Heart left ventricle (tissue), 16 donors: ENCODE results near the gene KRTAP4-16. TPM values are rescaled to one million over a fixed set of nuclear protein-coding genes. Genes with fewer than 3 reads are reported as not detected.
"Not testable (repeated sequence)": the region's sequence is repeated elsewhere in the genome, so short reads cannot be mapped to it uniquely, and the experiment has no call there.

Experiments
- ATAC-seq, 4 donors: fragments of 200-7000 bp; cut with Tn5 transposase; one replicate each; pipeline ENCODE4 v1.9.1; 2020 to 2022; ENCODE audit warnings: moderate library complexity in 4 of 4, mild to moderate bottlenecking in 3 of 4, moderate number of reproducible peaks in 1 of 4
- DNase-seq, 5 donors: peaks; one replicate each; pipeline ENCODE4 v3.0.0-alpha.2; 2020
- H3K27ac ChIP-seq, 12 donors: fragments of 200-600 bp; sonication (generic) in 4 of 12; one replicate each; pipeline versions ENCODE4 v1.5.0 to v1.8.0; 2016 to 2022; ENCODE audit warnings: mild to moderate bottlenecking in 2 of 12
- H3K27me3 ChIP-seq, 9 donors: fragments of 200-600 bp; sonication (generic) in 2 of 9; one replicate each; pipeline versions ENCODE4 v1.5.1 to v1.8.0; 2016 to 2022; ENCODE audit warnings: mild to moderate bottlenecking in 3 of 9
- H3K36me3 ChIP-seq, 9 donors: fragments of 200-600 bp; sonication (generic) in 2 of 9; one replicate each; pipeline versions ENCODE4 v1.5.0 to v1.8.0; 2018 to 2022; ENCODE audit warnings: mild to moderate bottlenecking in 2 of 9
- H3K4me1 ChIP-seq, 12 donors: fragments of 200-600 bp; sonication (generic) in 4 of 12; one replicate each; pipeline versions ENCODE4 v1.5.0 to v1.8.0; 2016 to 2022; ENCODE audit warnings: mild to moderate bottlenecking in 3 of 12
- H3K4me3 ChIP-seq, 12 donors: fragments of 200-600 bp; sonication (generic) in 4 of 12; one replicate each; pipeline versions ENCODE4 v1.5.0 to v1.8.0; 2017 to 2022; ENCODE audit warnings: mild to moderate bottlenecking in 9 of 12, moderate library complexity in 4 of 12
- H3K9me3 ChIP-seq, 12 donors: fragments of 200-600 bp; sonication (generic) in 4 of 12; one replicate each; pipeline versions ENCODE4 v1.5.0 to v1.8.0; 2016 to 2022; ENCODE audit warnings: mild to moderate bottlenecking in 1 of 12
- POLR2A ChIP-seq, 2 donors: fragments of 450-650 bp; IDR thresholded peaks; one replicate each; pipeline ENCODE4 v1.6.1; 2017; ENCODE audit warnings: antibody characterized with exemption in 2 of 2, mild to moderate bottlenecking in 2 of 2, moderate library complexity in 2 of 2
- WGBS, 4 donors: extraction: QIAGEN DNeasy Blood & Tissue Kit in 2 of 4; methylation state at CpG; one replicate each; pipeline versions ENCODE4 v1.1.5 to v1.1.7; 2013 to 2018; 5-methylcytosine and 5-hydroxymethylcytosine counted together
- intact Hi-C, 10 donors: fragments of 100-400 bp; cut with DNase I; formaldehyde crosslinking; loops; one replicate each; pipeline versions ENCODE4 v1.11.1 to v1.14.2; 2022
- polyA plus RNA-seq, 2 donors: library from polyadenylated mRNA; stranded (reverse); fragments of 200-250 nt; gene quantifications; one replicate each; pipeline ENCODE4 v1.2.3, GENCODE V29; 2013
- total RNA-seq, 9 donors: library from RNA; depleted of rRNA in 2 of 9; stranded (reverse); fragments of >200 nt in 2 of 9; fragmentation: NEBNext Ultra II Directional in 3 of 9; extraction: Animal tissue kit (Norgen Biotek cat#: 25700) in 3 of 9; gene quantifications; one replicate each; pipeline versions ENCODE4 v1.1.0 to v1.2.4, GENCODE V29; 2016 to 2023
- TF ChIP-seq, protein P1 (sequence below), 12 donors: fragments of 200-600 bp; sonication (generic) in 4 of 12; IDR thresholded peaks; one replicate each; pipeline versions ENCODE4 v1.5.0 to v1.8.0; 2018 to 2022; ENCODE audit warnings: antibody characterized with exemption in 12 of 12, mild to moderate bottlenecking in 5 of 12
- donor health status: ischemic (EF 13 %, LVEDD 7.1; RV severe dilation, severe dysfunction).
- donor health status: healthy with polysubstance abuse.
- donor health status: DM: no; HTN: yes; CAD: no.
- donor health status: DM: no; HTN: no; CAD: no.
- donor health status: ischemic (EF 25% LVEDD 6.9; RV normal size, moderate dysfunction).
- donor health status: ischemic (EF 25% LVEDD 5.7; RV mildly dilated, moderate dysfunction).
- donor health status: healthy.
- donor health status: DM: yes; HTN: yes; CAD: no.
- donor health status: ischemic (EF 35%, LVEDD 5.7; RV mildly dilated, moderate dysfunction).
- donor health status: nonischemic (EF 11% LVEDD 7.7; RV severe dilation, severe dysfunction).
- donor health status: DM: yes; HTN: yes; CAD: no.
- donor health status: PGD.
- donor health status: ischemic (EF 29% LVEDD 5.4; RV normal size, mild dysfunction).
- donor health status: nonischemic (EF 23%, LVEDD 6.1; RV moderate dilation, normal function).

The KRTAP4-16 gene
- total and polyA plus RNA-seq, 11 donors: not detected

DNA sequence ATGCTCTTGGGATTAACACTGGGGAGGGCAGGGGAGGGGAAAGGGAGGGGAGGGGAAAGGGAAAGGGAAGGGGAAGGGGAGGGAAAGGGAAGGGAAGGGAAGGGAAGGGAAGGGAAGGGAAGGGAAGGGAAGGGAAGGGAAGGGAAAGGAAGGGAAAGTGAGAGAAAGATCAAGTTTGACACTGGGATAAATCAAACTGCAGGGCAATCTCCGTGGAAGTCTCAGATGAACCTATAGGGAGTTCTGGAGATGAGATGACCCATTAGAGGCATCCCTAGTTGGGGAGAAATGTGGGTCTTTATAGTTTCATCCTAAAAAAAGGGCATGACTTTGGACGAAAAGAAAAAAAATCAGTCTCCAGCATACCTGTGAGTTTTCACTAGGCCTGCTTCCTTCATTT, 19.7 kb upstream of the KRTAP4-16 start:
- no peak for TF ChIP-seq POLR2A (IDR thresholded peaks at IDR 0.05)
- TF ChIP-seq, protein P1, sequence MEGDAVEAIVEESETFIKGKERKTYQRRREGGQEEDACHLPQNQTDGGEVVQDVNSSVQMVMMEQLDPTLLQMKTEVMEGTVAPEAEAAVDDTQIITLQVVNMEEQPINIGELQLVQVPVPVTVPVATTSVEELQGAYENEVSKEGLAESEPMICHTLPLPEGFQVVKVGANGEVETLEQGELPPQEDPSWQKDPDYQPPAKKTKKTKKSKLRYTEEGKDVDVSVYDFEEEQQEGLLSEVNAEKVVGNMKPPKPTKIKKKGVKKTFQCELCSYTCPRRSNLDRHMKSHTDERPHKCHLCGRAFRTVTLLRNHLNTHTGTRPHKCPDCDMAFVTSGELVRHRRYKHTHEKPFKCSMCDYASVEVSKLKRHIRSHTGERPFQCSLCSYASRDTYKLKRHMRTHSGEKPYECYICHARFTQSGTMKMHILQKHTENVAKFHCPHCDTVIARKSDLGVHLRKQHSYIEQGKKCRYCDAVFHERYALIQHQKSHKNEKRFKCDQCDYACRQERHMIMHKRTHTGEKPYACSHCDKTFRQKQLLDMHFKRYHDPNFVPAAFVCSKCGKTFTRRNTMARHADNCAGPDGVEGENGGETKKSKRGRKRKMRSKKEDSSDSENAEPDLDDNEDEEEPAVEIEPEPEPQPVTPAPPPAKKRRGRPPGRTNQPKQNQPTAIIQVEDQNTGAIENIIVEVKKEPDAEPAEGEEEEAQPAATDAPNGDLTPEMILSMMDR (IDR thresholded peaks at IDR 0.05): no peak
- DNase-seq (no peak), ATAC-seq (no peak)
- H3K27ac ChIP-seq: no peak overlapping the region
- intact Hi-C loops: no loop called here
- peaks cover 0 to 18% (median 0%) of the 10 kb centered on the region in 9 donors for H3K27me3 ChIP-seq
- H3K9me3 ChIP-seq: no peaks in the 10 kb centered on the region
- H3K36me3 ChIP-seq: no peaks in the 10 kb centered on the region
- WGBS, 4 donors: 78 to 95% (median 84%) methylated on average over 2 of the region's 2 CpGs
- no peak overlapping the region for H3K4me3 ChIP-seq
- H3K4me1 ChIP-seq: no peaks in the 10 kb centered on the region

DNA sequence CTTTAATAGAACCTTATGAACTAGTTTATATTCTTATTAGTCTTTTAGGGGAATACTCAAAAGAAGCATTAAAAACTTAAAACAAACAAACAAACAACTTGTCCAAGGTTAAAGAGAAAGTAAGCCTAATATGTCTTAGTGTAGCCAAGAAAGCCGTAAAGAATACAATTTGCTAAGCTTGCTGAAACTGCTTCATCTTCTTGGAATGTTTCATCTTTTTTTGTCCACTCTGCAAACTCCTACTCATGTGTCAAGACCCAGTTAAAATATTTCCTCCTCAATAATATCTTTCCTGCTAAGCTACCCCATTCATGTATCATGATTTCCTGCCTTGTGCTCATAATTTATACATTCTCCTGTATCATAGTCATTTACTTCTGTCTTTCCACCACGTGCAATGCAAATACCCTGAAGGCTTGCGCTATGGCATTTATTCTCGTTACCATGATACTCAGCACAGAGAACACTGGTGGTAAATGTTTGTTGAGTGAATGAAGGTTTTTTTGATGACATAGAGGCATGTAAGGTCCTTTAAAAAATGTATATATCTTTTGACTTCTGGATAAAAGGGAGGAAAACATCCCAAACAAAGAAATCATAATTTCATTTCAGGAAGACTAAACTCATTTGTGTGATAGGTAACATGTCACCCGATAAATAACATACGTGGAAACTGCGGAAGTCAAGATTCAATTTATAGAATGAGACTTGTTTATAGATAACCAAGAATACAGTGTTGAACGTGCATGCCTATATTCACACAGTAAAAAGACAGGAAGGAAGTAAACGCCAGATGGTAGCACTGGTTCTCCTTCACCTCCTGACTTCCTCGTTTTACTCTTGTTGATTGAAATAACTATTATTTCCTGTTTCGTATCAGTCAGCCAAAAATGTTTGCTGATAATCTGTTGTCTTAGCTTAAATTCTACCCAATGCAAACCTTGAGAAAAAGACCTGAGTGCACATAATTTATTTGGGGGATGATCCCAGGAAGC, 18.0 kb upstream of the KRTAP4-16 start:
- H3K9me3 ChIP-seq, DNase-seq, H3K4me3 ChIP-seq, ATAC-seq, H3K4me1 ChIP-seq, H3K27ac ChIP-seq, H3K36me3 ChIP-seq, intact Hi-C loops: not testable (repeated sequence)
- 54 to 57% (median 56%) methylated on average over 11 of the region's 11 CpGs for WGBS, 4 donors
- H3K27me3 ChIP-seq: peaks cover 0 to 18% (median 0%) of the 10 kb centered on the region in 9 donors

DNA sequence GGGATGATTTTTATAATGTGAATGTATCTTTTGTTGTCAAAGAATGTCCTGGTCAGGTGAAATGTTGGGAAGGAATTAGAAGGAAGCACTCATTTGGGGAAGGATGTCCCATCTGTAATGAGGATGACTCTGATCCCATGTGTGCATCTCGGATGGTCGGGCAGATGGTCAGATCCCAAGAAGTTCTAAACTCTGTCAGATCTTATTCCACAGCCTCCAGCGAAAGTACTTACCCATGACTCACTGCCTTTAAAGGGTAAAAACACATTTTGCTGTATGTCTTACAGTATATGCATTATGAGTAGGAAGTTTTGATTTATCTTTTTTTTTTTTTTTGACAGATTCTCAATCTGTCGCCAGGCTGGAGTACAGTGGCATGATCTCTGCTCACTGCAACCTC, 16.7 kb upstream of the KRTAP4-16 start:
- Histone ChIP-seq H3K36me3 (no peaks in the 10 kb centered on the region), H3K27ac (no peak overlapping the region), H3K4me3 (no peak overlapping the region), H3K4me1 (no peaks in the 10 kb centered on the region), H3K27me3 (peaks cover 0 to 18% (median 0%) of the 10 kb centered on the region in 9 donors), H3K9me3 (no peaks in the 10 kb centered on the region)
- intact Hi-C loops: no loop called here
- WGBS, 4 donors: 82 to 91% (median 88%) methylated on average over 4 of the region's 4 CpGs
- ATAC-seq: no peak
- TF ChIP-seq, protein P1 (IDR thresholded peaks at IDR 0.05): no peak
- no peak for TF ChIP-seq POLR2A (IDR thresholded peaks at IDR 0.05)
- DNase-seq: no peak

DNA sequence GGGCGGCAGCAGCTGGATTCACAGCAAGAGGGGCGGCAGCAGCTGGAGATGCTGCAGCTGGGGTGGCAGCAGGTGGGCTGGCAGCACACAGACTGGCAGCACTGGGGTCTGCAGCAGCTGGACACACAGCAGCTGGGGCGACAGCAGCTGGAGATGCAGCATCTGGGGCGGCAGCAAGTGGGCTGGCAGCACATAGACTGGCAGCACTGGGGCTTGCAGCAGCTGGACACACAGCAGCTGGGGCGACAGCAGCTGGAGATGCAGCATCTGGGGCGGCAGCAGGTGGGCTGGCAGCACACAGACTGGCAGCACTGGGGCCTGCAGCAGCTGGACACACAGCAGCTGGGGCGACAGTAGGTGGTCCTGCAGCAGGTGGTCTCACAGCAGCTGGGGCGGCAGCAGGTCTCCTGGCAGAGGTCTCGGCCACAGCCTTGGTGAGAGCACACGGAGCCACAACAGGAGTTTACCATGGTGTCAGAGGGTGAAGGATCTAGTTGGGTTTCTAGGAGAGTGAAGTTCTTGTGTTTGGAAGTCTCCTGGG, 15.9 kb upstream of the KRTAP4-16 start, which contains the start of gene KRTAP4-11:
Gene KRTAP4-11, minus strand, starts transcription at position 528 of the 541 bp plus-strand sequence. Its CDS starts 58 bp downstream, at position 470.
- H3K27ac ChIP-seq, H3K4me1 ChIP-seq, intact Hi-C loops, H3K4me3 ChIP-seq, DNase-seq, H3K9me3 ChIP-seq, ATAC-seq, H3K36me3 ChIP-seq: not testable (repeated sequence)
- H3K27me3 ChIP-seq: peaks cover 0 to 18% (median 0%) of the 10 kb centered on the region in 9 donors
- 62 to 78% (median 75%) methylated on average over 5 to 10 of the region's 10 CpGs for WGBS, 4 donors

DNA sequence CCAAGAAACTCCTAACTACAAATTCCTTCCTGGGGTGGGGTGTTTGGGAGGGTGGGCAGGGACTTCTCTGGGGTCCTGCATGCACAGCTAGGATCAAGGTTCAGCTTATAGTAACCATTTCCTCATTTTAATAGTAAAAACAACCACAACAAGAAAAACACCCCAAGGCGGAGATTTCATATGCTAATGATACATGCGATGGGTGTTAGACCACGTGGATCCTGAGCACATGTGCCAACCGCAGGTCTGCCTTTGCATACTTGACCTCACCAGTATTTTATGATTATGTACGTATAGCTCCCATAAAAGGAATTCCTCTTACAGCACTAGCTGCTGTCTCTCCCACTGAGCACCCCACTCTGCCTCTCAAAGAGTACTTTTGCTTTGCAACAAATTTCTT, 14.3 kb upstream of the KRTAP4-16 start:
- Histone ChIP-seq H3K4me1 (no peaks in the 10 kb centered on the region), H3K4me3 (no peak overlapping the region), H3K27ac (no peak overlapping the region), H3K9me3 (no peaks in the 10 kb centered on the region), H3K36me3 (no peaks in the 10 kb centered on the region), H3K27me3 (peaks cover 0 to 18% (median 0%) of the 10 kb centered on the region in 9 donors)
- WGBS, 4 donors: 65 to 76% (median 72%) methylated on average over 5 of the region's 5 CpGs
- no peak for ATAC-seq
- TF ChIP-seq, protein P1 (IDR thresholded peaks at IDR 0.05): no peak
- TF ChIP-seq POLR2A (IDR thresholded peaks at IDR 0.05): no peak
- intact Hi-C loops: no loop called here
- DNase-seq: no peak
